Smooth muscle cell of the pulmonary artery (primary cell): ENCODE measurements around the gene FREM1. TPM values are rescaled to one million over a fixed set of nuclear protein-coding genes. Genes with fewer than 3 reads are reported as not detected.

Experiments used
- total RNA-seq: library from RNA; depleted of rRNA; stranded (reverse); fragments of >200 nt; gene quantifications from 2 replicates; pipeline ENCODE4 v1.2.3, GENCODE V29; 2014

The FREM1 gene
- total RNA-seq, result 0.39 TPM in 1 of 2 replicates, not detected in the other

DNA sequence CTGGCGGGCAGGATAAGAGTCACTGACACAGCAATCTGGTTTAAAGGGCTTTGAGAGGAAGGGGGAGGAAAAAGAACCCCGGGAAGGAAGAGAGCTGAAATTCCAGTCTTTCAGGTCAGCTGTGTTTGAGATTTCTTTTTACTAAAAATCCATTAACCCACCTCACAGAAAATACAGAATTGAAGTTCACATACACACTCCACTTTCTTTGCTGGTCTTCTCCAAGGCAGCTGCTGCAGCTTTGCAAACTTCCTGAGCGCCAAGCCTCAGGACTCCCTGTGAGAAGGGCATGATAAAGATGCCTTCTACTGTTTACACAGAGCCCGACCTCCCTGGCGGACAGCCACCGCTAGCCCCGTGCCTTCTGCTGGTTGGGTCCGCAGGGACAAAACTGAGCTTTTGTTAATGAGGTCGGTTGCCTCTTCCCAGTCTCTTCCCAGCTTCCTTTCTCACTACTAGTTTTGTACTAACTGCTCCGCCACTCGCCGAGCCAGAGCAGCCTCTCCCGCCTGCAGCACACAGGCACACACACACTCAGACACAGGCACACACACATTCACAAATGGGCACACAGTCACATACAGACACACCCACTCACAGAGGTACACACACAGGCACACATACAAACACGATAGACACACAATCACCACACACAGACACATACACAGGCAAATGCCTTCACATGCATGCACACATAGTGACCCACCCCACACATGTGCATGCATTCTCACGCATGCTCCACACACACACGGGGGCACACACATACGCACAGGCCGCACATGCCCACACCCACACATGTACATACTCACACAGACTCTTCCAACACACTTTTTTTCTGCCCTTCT, at the start of gene FREM1:
FREM1 (minus strand) TSS at position 468 of the 845 bp plus-strand sequence. CDS start 41,451 bp downstream, outside the sequence.

DNA sequence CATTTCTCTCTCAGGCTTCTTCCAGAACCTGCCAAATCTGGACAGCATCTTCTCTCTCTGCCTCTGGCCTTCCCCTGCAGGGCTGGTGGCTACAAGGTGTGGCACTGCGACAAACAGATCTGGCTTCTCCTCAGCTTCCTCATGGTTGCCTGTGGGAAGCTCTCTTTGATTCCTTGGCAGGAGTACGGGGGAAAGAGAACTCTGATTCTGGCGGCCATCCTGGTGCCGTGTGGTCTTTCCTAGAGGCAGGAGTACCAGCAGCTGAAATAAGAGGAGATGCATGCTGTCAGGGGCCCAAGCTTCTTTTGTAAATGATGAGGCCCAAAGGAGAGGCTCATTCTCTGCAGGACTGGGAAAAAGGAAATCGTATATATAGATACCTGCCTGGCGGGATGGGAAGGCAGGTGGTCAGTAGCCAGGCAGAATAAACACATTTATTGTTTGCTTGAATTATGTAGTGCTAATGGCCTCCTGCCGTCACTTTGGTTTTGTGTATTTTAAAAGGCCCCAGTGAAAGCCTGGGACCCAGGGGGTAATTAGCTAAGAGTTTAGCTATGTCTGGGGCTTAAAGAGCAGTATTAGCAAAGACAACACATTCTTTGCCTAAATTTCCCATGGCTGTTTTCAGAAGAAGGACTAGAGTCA, 187.7 kb downstream of the FREM1 start, which contains the start of gene CER1:
CER1 (minus strand) TSS at position 343 of the 645 bp plus-strand sequence; CDS start at position 282, 61 bp downstream.

GRCh38 chr9:14693251-14693861, 216.9 kb downstream of the FREM1 start, which contains the start of gene ZDHHC21:
ZDHHC21 (minus strand) TSS chr9:14693432; CDS start chr9:14674340, 19,092 bp downstream.

Other genes with a start within 250 kb of the FREM1 start
- gene ZDHHC21, start 217.0 kb downstream of the FREM1 start, total RNA-seq, result 10.1 and 12.2 TPM in 2 replicates
- not detected in 2 replicates for gene CER1, start 187.7 kb downstream of the FREM1 start, total RNA-seq